ENCODE data around the gene KCNMA1.

- TF ChIP-seq POLR2A (IDR thresholded peaks at IDR 0.05) (no peak), CTCF (IDR thresholded peaks at IDR 0.05) (no peak)
These were observed 461.9 kb downstream of the KCNMA1 start for GRCh38 chr10:77175631-77176222.
